ENCODE measurements around the gene CPNE4. TPM values are rescaled to one million over a fixed set of nuclear protein-coding genes. Genes with fewer than 3 reads are reported as not detected.

CPNE4 gene
- total and polyA plus RNA-seq, 2 donors (not counting 3 experiments of a cell fraction or from before 2014, with no cell fraction given): not detected

GRCh38 chr3:131811481-131811880 is 223.3 kb downstream of the CPNE4 start:
- no peak overlapping the region for H2AFZ ChIP-seq (ENCODE audit: low read depth, low read length)
- H3K27ac ChIP-seq (ENCODE audit: insufficient read depth, low read depth, low read length): no peak overlapping the region
- H3K9me3 ChIP-seq (replicated peaks; ENCODE audit: control insufficient read depth, insufficient read depth, low read length): no peaks in the 10 kb centered on the region
- H3K36me3 ChIP-seq (ENCODE audit: control insufficient read depth in 2 of 2, extremely low read depth in 1 of 2, insufficient read depth in 2 of 2, low read length in 2 of 2): no peaks in the 10 kb centered on the region
- H4K20me1 ChIP-seq (replicated peaks; ENCODE audit: control insufficient read depth, extremely low read depth, insufficient read depth, low read length): no peaks in the 10 kb centered on the region
- no peak overlapping the region for H3K9ac ChIP-seq (replicated peaks; ENCODE audit: extremely low read depth, insufficient read depth, low read length)
- no peaks in the 10 kb centered on the region for H3K9me1 ChIP-seq (replicated peaks; ENCODE audit: control insufficient read depth, extremely low read depth, insufficient read depth, low read length)
- no peaks in the 10 kb centered on the region for H3K79me2 ChIP-seq (ENCODE audit: control insufficient read depth, insufficient read depth, low read length)
- TF ChIP-seq MAX (IDR thresholded peaks at IDR 0.05; ENCODE audit: insufficient read depth, insufficient read length) (no peak), POLR2AphosphoS5 (IDR thresholded peaks at IDR 0.05; ENCODE audit: insufficient read depth, low read depth, low read length) (no peak), MYC (IDR thresholded peaks at IDR 0.05; ENCODE audit: low read depth, low read length) (no peak), JUN (IDR thresholded peaks at IDR 0.05; ENCODE audit: borderline replicate concordance, insufficient read depth, insufficient read length, low read depth) (no peak), EZH2 (IDR thresholded peaks at IDR 0.05; ENCODE audit: borderline replicate concordance, low read depth, low read length, severe bottlenecking) (no peak), CTCF (IDR thresholded peaks at IDR 0.05; ENCODE audit: extremely low read depth in 1 of 2, insufficient read depth in 1 of 2, low read depth in 1 of 2, low read length in 2 of 2) (no peak), POLR2A (IDR thresholded peaks at IDR 0.05; ENCODE audit: low read depth, low read length) (no peak), FOS (IDR thresholded peaks at IDR 0.05; ENCODE audit: borderline replicate concordance, insufficient read depth, low read length) (no peak), GATA2 (IDR thresholded peaks at IDR 0.05; ENCODE audit: insufficient read depth, insufficient read length, low read depth, low read length) (no peak)
- DNase-seq (ENCODE audit: low read depth, low spot score): no peak
- ChIA-PET CTCF (no interaction called here), POLR2A (no interaction called here)
- dilution Hi-C loops (cut with MboI; ENCODE audit: extremely low pct_ligation_motif_present, low sequenced_read_pairs) (no loop called here), intact Hi-C loops (cut with micrococcal nuclease) (no loop called here)
- no peak overlapping the region for H3K4me3 ChIP-seq (replicated peaks in 1 of 3; ENCODE audit: insufficient read depth in 1 of 3, low read depth in 1 of 3, low read length in 3 of 3)
- no peak overlapping the region for H3K4me2 ChIP-seq (ENCODE audit: insufficient read depth, low read length)
- H3K27me3 ChIP-seq (ENCODE audit: control insufficient read depth in 2 of 2, insufficient read depth in 2 of 2, low read length in 2 of 2): no peaks in the 10 kb centered on the region
- BruUV-seq (replicated peaks): no TSS peak
- FAIRE-seq: no peak
- no peaks in the 10 kb centered on the region for H3K4me1 ChIP-seq (ENCODE audit: control insufficient read depth, extremely low read depth, insufficient read depth, low read length)

Measured in endothelial cell of umbilical vein (primary cell).